Spinal cord (tissue), 10 donors: ENCODE data around the gene MTMR8. TPM values are rescaled to one million over a fixed set of nuclear protein-coding genes. Genes with fewer than 3 reads are reported as not detected.

Source experiments
- DNase-seq, 6 donors: peaks; one replicate each; pipeline versions ENCODE4 v3.0.0 to v3.0.0-alpha.2; 2013 to 2015; ENCODE audit warnings: low spot score in 6 of 6, low read depth in 4 of 6
- H3K27ac ChIP-seq: one replicate; pipeline ENCODE4 v1.5.1; 2013; ENCODE audit warnings: low read depth, low read length, control low read depth
- H3K27me3 ChIP-seq: one replicate; pipeline ENCODE4 v1.6.1; 2013; ENCODE audit warnings: low read length; ENCODE audit not compliant: control insufficient read depth, insufficient read depth
- H3K36me3 ChIP-seq: one replicate; pipeline ENCODE4 v1.6.1; 2013; ENCODE audit warnings: low read length; ENCODE audit not compliant: control insufficient read depth, insufficient read depth
- H3K4me1 ChIP-seq: one replicate; pipeline ENCODE4 v1.6.1; 2013; ENCODE audit warnings: low read length; ENCODE audit not compliant: control insufficient read depth, insufficient read depth
- H3K4me3 ChIP-seq: one replicate; pipeline ENCODE4 v1.5.1; 2013; ENCODE audit warnings: low read depth, low read length, control low read depth
- H3K9me3 ChIP-seq: one replicate; pipeline ENCODE4 v1.6.1; 2013; ENCODE audit warnings: low read length; ENCODE audit not compliant: control insufficient read depth, insufficient read depth
- WGBS: methylation state at CpG from one replicate; pipeline ENCODE4 v1.1.5; 2013; ENCODE audit warnings: missing lambda C conversion rate; ENCODE audit not compliant: insufficient coverage; 5-methylcytosine and 5-hydroxymethylcytosine counted together
- polyA plus RNA-seq, 2 donors: library from polyadenylated mRNA; unstranded; fragments of 120-200 nt; gene quantifications; one replicate each; pipeline ENCODE4 v1.2.1, GENCODE V29; 2013; ENCODE audit not compliant: insufficient read length in 2 of 2
- total RNA-seq, 2 donors: library from RNA; depleted of rRNA in 1 of 2; stranded (reverse); fragments of 120-200 nt in 1 of 2; fragments of >200 nt in 1 of 2; gene quantifications; one replicate each; pipeline versions ENCODE4 v1.2.3 to v1.2.4, GENCODE V29; 2013 to 2014
- donor health status: healthy.

Gene MTMR8
- total and polyA plus RNA-seq, 4 donors, result 1.5 to 4.5 (median 2.9) TPM

DNA sequence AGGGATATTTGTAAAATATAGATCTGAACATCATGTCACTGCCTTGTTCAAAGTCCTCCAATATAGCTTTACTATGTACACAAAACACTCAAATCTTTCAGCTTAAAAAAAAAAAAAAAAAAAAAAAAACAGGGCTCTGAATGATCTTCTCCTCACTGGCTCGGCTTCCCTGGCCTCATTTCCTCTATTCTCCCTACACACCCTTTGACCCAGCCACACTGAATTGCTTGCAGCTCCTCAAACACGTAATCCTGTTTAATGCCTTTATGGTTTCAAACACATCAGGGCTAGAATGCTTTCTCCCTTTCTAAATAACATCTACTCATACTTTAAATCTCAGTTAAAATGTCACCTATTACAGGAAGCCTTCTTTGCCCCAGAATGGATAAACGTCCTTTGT is 60.8 kb downstream of the MTMR8 start:
- H3K4me3 ChIP-seq, result no peak overlapping the region
- no peaks in the 10 kb centered on the region for H3K9me3 ChIP-seq
- no peak overlapping the region for H3K27ac ChIP-seq
- H3K36me3 ChIP-seq, result no peaks in the 10 kb centered on the region
- H3K27me3 ChIP-seq, result no peaks in the 10 kb centered on the region
- 51% methylated on average over 2 of the region's 3 CpGs for WGBS
- DNase-seq, result no peak
- H3K4me1 ChIP-seq, result no peaks in the 10 kb centered on the region

DNA sequence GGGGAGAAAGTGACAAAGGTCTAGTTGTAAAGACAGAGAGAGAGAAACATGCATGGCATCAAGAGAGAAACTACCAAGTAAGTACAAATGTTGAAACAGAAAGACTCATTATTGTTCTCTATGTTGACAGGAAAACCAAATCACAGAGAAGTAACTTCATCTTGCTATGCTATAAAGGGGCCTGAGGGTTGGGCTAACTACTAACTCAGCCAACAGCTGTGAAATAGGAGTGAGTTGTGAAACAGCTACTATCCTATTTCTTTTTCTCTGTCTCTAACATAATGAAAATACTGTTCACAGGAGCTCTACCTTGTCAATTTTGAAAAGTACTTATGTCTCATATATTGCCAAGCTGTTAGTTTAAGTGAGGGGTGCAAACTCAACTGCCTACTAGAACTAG is 65.0 kb downstream of the MTMR8 start:
- H3K9me3 ChIP-seq, result no peaks in the 10 kb centered on the region
- no peak for DNase-seq
- H3K27me3 ChIP-seq, result no peaks in the 10 kb centered on the region
- H3K4me3 ChIP-seq, result no peak overlapping the region
- H3K4me1 ChIP-seq, result no peaks in the 10 kb centered on the region
- H3K36me3 ChIP-seq, result no peaks in the 10 kb centered on the region
- H3K27ac ChIP-seq, result no peak overlapping the region

DNA sequence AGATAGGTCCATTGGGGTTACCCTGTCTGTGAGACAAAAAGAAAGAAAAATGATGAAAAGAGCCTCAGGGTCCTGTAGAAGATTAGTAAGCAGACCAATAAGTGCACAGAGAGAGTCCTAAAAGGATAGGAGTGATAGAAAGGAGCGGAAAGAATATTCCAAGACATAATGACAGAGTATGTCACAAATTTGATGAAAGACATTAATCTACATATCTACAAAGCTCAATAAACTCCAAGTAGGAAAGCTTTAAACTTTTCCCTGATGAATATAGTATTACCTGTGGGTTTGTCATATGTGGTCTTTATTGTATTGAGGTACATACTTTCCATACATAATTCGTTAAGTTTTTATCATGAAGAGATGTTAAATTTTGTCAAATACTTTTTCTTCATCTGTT is 73.7 kb downstream of the MTMR8 start:
- no peaks in the 10 kb centered on the region for H3K27me3 ChIP-seq

DNA sequence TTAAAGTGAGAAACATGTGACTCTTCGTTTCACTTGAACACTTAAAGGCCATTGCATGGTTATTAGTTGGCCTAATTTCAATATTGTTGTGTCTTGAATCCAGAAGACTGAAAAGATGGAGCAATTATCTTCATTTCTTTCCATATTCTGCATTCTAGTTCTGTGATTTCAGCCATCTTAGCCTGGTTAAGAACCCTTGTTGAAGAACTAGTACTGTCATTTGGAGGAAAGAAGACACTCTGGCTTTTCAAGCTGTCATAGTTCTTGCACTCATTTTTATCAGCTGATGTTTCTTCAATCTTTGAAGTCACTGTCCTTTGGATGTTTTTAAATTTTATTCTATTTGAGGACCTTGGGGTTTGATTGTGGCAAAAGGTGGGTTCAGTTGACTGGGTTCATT is 81.6 kb downstream of the MTMR8 start:
- no peak for DNase-seq
- no CpG with 5 or more reads among the region's 1 CpG for WGBS
- H3K27me3 ChIP-seq, result no peaks in the 10 kb centered on the region
- no peak overlapping the region for H3K4me3 ChIP-seq
- no peaks in the 10 kb centered on the region for H3K36me3 ChIP-seq
- no peak overlapping the region for H3K27ac ChIP-seq
- peaks cover 1% of the 10 kb centered on the region for H3K9me3 ChIP-seq
- H3K4me1 ChIP-seq, result no peaks in the 10 kb centered on the region

More for the DNA sequence above, 73.7 kb downstream of the MTMR8 start:
- Histone ChIP-seq H3K36me3 (no peaks in the 10 kb centered on the region), H3K4me1 (no peaks in the 10 kb centered on the region), H3K9me3 (peaks cover 9% of the 10 kb centered on the region), H3K4me3 (no peak overlapping the region), H3K27ac (no peak overlapping the region)
- no CpG with 5 or more reads among the region's 2 CpGs for WGBS
- no peak for DNase-seq

DNA sequence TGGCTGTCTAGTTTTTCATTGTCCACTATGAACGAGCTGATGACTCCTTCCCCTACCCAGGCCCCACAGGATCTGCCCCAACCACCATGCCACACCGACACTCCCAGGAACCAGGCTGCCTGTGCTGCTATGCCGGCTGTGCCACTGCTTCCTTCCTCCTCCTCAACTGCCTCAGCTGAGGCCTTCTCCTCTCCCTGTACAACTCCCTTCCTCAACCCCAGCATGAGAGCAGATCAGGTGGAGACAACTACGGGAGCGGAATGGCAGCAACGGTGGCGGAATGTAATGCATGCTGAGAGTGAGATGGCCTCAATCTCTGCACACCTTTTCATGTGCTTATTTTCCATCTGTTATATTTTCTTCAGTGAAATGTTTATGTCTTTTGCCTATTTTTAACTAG is 88.5 kb downstream of the MTMR8 start:
- H3K9me3 ChIP-seq, result peaks cover 4% of the 10 kb centered on the region
- no peak overlapping the region for H3K4me3 ChIP-seq
- H3K4me1 ChIP-seq, result no peaks in the 10 kb centered on the region
- H3K27me3 ChIP-seq, result no peaks in the 10 kb centered on the region
- no peak overlapping the region for H3K27ac ChIP-seq
- WGBS, result 75% methylated on average over 3 of the region's 7 CpGs
- no peaks in the 10 kb centered on the region for H3K36me3 ChIP-seq
- DNase-seq, result no peak

DNA sequence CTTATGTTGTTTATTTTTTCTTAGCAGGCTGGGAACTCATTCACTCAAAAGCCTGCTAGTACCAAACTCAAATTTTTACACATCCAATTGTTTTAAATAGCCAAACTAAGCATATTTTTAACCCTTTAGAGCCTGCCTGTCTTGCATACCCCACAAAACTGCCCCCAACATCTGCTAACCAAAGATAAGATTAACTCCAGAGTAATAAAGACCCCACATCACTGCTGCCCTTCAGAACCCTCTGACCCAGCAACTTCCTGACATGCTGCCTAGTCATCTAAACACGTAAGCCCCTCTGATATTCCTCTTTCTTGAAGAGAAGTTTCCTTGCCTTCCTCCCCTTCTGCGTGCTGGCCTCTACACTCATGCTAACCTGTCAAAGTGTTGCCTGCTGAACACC is 104.1 kb downstream of the MTMR8 start:
- 69% methylated on average over 1 of the region's 2 CpGs for WGBS
- Histone ChIP-seq H3K36me3 (no peaks in the 10 kb centered on the region), H3K27me3 (no peaks in the 10 kb centered on the region), H3K4me3 (no peak overlapping the region), H3K9me3 (peaks cover 3% of the 10 kb centered on the region), H3K4me1 (no peaks in the 10 kb centered on the region), H3K27ac (no peak overlapping the region)
- DNase-seq, result no peak

DNA sequence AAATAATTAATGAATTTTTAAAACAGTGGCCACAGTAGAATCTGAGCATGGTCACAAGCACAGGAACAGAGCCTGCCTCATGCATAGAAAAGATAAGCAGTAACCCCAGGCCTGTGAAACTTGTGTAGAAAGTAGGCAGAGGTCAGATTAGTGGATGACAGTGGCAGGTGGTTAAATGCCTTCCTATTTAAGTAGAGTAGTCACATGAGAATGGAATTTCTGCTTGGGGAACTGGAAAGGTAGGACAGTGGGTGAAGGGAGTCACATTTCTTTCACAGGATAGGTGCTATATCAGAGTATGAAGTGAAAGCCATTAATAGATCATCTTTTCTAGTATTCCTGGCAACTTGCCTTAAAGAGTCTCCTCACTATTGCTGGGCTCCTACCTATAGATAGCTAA is 130.0 kb downstream of the MTMR8 start:
- DNase-seq, result no peak
- no peak overlapping the region for H3K4me3 ChIP-seq
- H3K27me3 ChIP-seq, result no peaks in the 10 kb centered on the region

DNA sequence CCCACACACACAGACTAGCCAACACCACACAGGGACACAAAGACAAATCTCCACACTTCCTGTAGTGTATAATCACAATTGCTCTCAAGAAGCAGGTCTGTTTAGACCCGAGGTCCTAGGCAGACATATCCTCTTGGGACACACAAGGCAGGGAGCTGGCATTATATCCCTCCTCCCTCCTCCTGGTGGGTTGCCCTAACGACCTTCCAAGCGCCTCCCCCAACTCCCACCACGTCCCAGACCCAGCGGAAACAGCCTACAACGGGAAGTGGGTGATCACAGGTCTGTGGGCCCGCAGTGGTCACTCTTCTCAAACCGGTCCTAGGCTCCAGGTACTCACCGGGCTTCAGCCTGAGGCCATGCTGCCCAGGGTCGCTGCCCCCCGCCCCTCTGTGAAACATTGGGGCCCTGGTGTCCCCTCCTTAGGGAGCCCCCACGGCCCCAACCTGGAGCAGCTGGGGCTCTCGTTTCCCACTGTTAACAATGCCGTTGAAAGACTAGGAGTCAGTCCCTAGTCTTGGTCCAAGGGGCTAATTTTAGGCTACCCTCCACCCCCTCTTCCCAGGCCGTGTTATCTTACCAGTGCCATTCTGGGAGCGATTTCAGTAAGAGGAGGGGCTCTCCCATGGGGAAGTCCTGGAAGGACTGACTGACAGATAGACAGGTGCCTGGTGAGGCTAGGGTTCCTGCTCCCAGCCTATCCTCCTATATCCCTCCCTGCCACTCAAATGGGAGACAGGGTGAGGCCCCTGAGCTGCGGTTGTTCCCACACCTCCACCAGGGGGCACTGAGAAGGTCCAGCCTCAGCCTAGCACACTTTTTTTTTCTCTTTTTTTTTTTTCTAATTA is 164.9 kb downstream of the MTMR8 start, which contains the start of gene ASB12:
Gene ASB12, minus strand, starts transcription at position 485 of the 848 bp plus-strand sequence. CDS start 4,957 bp downstream, outside the sequence.
- DNase-seq, result no peak
- WGBS, result 59% methylated on average over 14 of the region's 17 CpGs
- no peaks in the 10 kb centered on the region for H3K4me1 ChIP-seq

More for the DNA sequence above, 130.0 kb downstream of the MTMR8 start:
- H3K4me1 ChIP-seq, result no peaks in the 10 kb centered on the region
- no peak overlapping the region for H3K27ac ChIP-seq
- H3K36me3 ChIP-seq, result no peaks in the 10 kb centered on the region
- no peaks in the 10 kb centered on the region for H3K9me3 ChIP-seq

DNA sequence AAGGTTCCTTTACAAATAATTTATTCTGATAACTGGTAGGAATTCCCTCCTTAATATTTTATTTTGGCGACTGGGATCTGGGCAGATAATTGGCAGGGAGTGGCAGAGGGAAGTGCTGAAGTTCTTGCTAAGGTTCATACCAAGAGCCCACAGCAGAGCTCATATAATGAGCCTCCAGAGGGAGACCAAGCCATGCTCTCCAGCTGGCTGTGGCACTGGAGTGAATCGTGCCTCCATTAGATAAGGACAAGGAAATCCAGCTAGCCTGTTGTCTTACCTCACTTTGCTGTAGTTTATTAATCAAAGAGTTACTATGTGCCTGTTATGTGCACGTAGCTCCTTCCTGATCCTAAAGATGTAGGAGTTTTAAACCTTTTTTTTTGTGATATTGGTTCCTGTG is 166.1 kb downstream of the MTMR8 start:
- Histone ChIP-seq H3K4me3 (no peak overlapping the region), H3K36me3 (no peaks in the 10 kb centered on the region), H3K4me1 (no peaks in the 10 kb centered on the region), H3K9me3 (no peaks in the 10 kb centered on the region), H3K27me3 (no peaks in the 10 kb centered on the region), H3K27ac (no peak overlapping the region)
- WGBS, result no CpG with 5 or more reads among the region's 3 CpGs
- DNase-seq, result no peak

More for the DNA sequence above, 164.9 kb downstream of the MTMR8 start, which contains the start of gene ASB12:
- Histone ChIP-seq H3K4me3 (no peak within 1 kb of the TSS), H3K27ac (no peak within 1 kb of the TSS), H3K9me3 (no peaks in the 10 kb centered on the region), H3K27me3 (no peaks in the 10 kb centered on the region), H3K36me3 (no peaks in the 10 kb centered on the region)
